ENCODE measurements around the gene AKIRIN2. TPM values are rescaled to one million over a fixed set of nuclear protein-coding genes. Genes with fewer than 3 reads are reported as not detected.
"Not testable (repeated sequence)": the region's sequence is repeated elsewhere in the genome, so short reads cannot be mapped to it uniquely, and the experiment has no call there.

The AKIRIN2 gene
- total RNA-seq, 2 experiments from 2014 or later = 57.3 to 64.4 TPM

GRCh38 chr6:87710090-87710489 lies 8.1 kb upstream of the AKIRIN2 start:
- Mint-ChIP-seq H3K27ac (no peak overlapping the region), H3K4me1 (peaks cover 46% of the 10 kb centered on the region), H3K36me3 (no peaks in the 10 kb centered on the region), H3K27me3 (no peaks in the 10 kb centered on the region), H3K9me3 (ENCODE audit: low read depth) (no peaks in the 10 kb centered on the region), H3K4me3 (no peak overlapping the region)
- peak; percentile 11 for ATAC-seq
- CTCF ChIA-PET = interaction anchor here (1.7 kb wide), 1 partner anchor 32 kb away, joined by 3 read pairs; no protein-coding TSS in a partner anchor
- DNase-seq = peak; percentile 61

GRCh38 chr6:87708581-87709427 lies 6.8 kb upstream of the AKIRIN2 start:
- H3K9me3 Mint-ChIP-seq (ENCODE audit: low read depth); CTCF ChIA-PET; H3K27ac Mint-ChIP-seq; DNase-seq; ATAC-seq; H3K4me3 Mint-ChIP-seq; H3K36me3 Mint-ChIP-seq; H3K27me3 Mint-ChIP-seq: not testable (repeated sequence)
- peaks cover 46% of the 10 kb centered on the region for H3K4me1 Mint-ChIP-seq

GRCh38 chr6:87706187-87706966 lies 4.3 kb upstream of the AKIRIN2 start:
- Mint-ChIP-seq H3K4me3 (no peak overlapping the region), H3K4me1 (peaks cover 49% of the 10 kb centered on the region), H3K36me3 (no peaks in the 10 kb centered on the region), H3K27ac (peak overlapping the region; percentile 97), H3K27me3 (no peaks in the 10 kb centered on the region), H3K9me3 (ENCODE audit: low read depth) (no peaks in the 10 kb centered on the region)
- no peak for DNase-seq
- CTCF ChIA-PET = interaction anchor here (1.2 to 3.0 kb wide), 5 partner anchors 8 to 126 kb away, joined by 3 to 27 read pairs (median 8); no protein-coding TSS in a partner anchor
- no peak for ATAC-seq

- no peaks in the 10 kb centered on the region for H3K9me3 Mint-ChIP-seq (ENCODE audit: low read depth)
- peak overlapping the region; percentile 33 for H3K4me3 Mint-ChIP-seq
- CTCF ChIA-PET = interaction anchor here (1.2 to 3.0 kb wide), 5 partner anchors 9 to 127 kb away, joined by 3 to 27 read pairs (median 8); no protein-coding TSS in a partner anchor
- peaks cover 44% of the 10 kb centered on the region for H3K4me1 Mint-ChIP-seq
- DNase-seq (peak; percentile 90), ATAC-seq (peak; percentile 53)
- peak overlapping the region; percentile 97 for H3K27ac Mint-ChIP-seq
- peaks cover 10% of the 10 kb centered on the region for H3K36me3 Mint-ChIP-seq
- no peaks in the 10 kb centered on the region for H3K27me3 Mint-ChIP-seq
These were observed 3.1 kb upstream of the AKIRIN2 start for GRCh38 chr6:87705070-87705691.

GRCh38 chr6:87703039-87703438 lies 1.0 kb upstream of the AKIRIN2 start:
- CTCF ChIA-PET = interaction anchor here (1.0 to 1.5 kb wide), 4 partner anchors 11 to 54 kb away, joined by 3 to 8 read pairs (median 4); no protein-coding TSS in a partner anchor
- Mint-ChIP-seq H3K27ac (peak overlapping the region; percentile 94), H3K36me3 (peaks cover 22% of the 10 kb centered on the region), H3K4me1 (peaks cover 49% of the 10 kb centered on the region), H3K4me3 (peak overlapping the region; percentile 95)
- H3K9me3 Mint-ChIP-seq (ENCODE audit: low read depth); H3K27me3 Mint-ChIP-seq; ATAC-seq; DNase-seq: not testable (repeated sequence)

GRCh38 chr6:87702589-87702945 lies 534 bp upstream of the AKIRIN2 start:
- Mint-ChIP-seq H3K36me3 (peaks cover 25% of the 10 kb centered on the region), H3K4me1 (peaks cover 52% of the 10 kb centered on the region), H3K27ac (peak overlapping the region; percentile 94)

GRCh38 chr6:87701344-87701675 lies 723 bp downstream of the AKIRIN2 start:
- Mint-ChIP-seq H3K9me3 (ENCODE audit: low read depth) (no peaks in the 10 kb centered on the region), H3K4me1 (peaks cover 50% of the 10 kb centered on the region), H3K36me3 (peaks cover 29% of the 10 kb centered on the region), H3K27me3 (no peaks in the 10 kb centered on the region), H3K4me3 (peak overlapping the region; percentile 95), H3K27ac (peak overlapping the region; percentile 94)
- peak; percentile 58 for DNase-seq
- CTCF ChIA-PET = interaction anchor here (1.0 to 1.5 kb wide), 3 partner anchors 13 to 131 kb away, joined by 3 to 8 read pairs (median 4); no protein-coding TSS in a partner anchor
- ATAC-seq = peak; percentile 0

More at GRCh38 chr6:87702589-87702945, 534 bp upstream of the AKIRIN2 start:
- Mint-ChIP-seq H3K9me3 (ENCODE audit: low read depth) (no peaks in the 10 kb centered on the region), H3K27me3 (no peaks in the 10 kb centered on the region), H3K4me3 (peak overlapping the region; percentile 95)
- no peak for ATAC-seq
- CTCF ChIA-PET = interaction anchor here (0.6 to 1.5 kb wide), 6 partner anchors 11 to 129 kb away, joined by 3 to 8 read pairs (median 4); no protein-coding TSS in a partner anchor
- DNase-seq = no peak

GRCh38 chr6:87700397-87701343 lies 1.4 kb downstream of the AKIRIN2 start:
- peak; percentile 67 for DNase-seq
- no peak for ATAC-seq
- Mint-ChIP-seq H3K27ac (peak overlapping the region; percentile 94), H3K4me1 (peaks cover 51% of the 10 kb centered on the region), H3K36me3 (peaks cover 33% of the 10 kb centered on the region), H3K4me3 (peak overlapping the region; percentile 95), H3K27me3 (no peaks in the 10 kb centered on the region), H3K9me3 (ENCODE audit: low read depth) (no peaks in the 10 kb centered on the region)
- CTCF ChIA-PET = interaction anchor here (0.8 to 1.5 kb wide), 8 partner anchors 12 to 546 kb away, joined by 3 read pairs; no protein-coding TSS in a partner anchor

GRCh38 chr6:87699576-87699975 lies 2.5 kb downstream of the AKIRIN2 start:
- ATAC-seq (no peak), DNase-seq (no peak)
- Mint-ChIP-seq H3K9me3 (ENCODE audit: low read depth) (no peaks in the 10 kb centered on the region), H3K4me3 (peak overlapping the region; percentile 95), H3K36me3 (peaks cover 33% of the 10 kb centered on the region), H3K27me3 (no peaks in the 10 kb centered on the region), H3K4me1 (peaks cover 47% of the 10 kb centered on the region), H3K27ac (peak overlapping the region; percentile 94)
- CTCF ChIA-PET = interaction anchor here (0.6 to 1.5 kb wide), 11 partner anchors 10 to 545 kb away, joined by 3 to 5 read pairs (median 3); no protein-coding TSS in a partner anchor

- H3K27ac Mint-ChIP-seq = peak overlapping the region; percentile 94
- H3K9me3 Mint-ChIP-seq (ENCODE audit: low read depth) = no peaks in the 10 kb centered on the region
- DNase-seq (no peak), ATAC-seq (no peak)
- peaks cover 51% of the 10 kb centered on the region for H3K4me1 Mint-ChIP-seq
- H3K4me3 Mint-ChIP-seq = peak overlapping the region; percentile 95
- H3K27me3 Mint-ChIP-seq = no peaks in the 10 kb centered on the region
- CTCF ChIA-PET = interaction anchor here (0.6 to 1.5 kb wide), 5 partner anchors 11 to 72 kb away, joined by 3 to 5 read pairs (median 3); no protein-coding TSS in a partner anchor
- H3K36me3 Mint-ChIP-seq = peaks cover 36% of the 10 kb centered on the region
These were observed 3.5 kb downstream of the AKIRIN2 start for GRCh38 chr6:87698547-87699006.

- DNase-seq (no peak), ATAC-seq (no peak)
- no peaks in the 10 kb centered on the region for H3K27me3 Mint-ChIP-seq
- H3K9me3 Mint-ChIP-seq (ENCODE audit: low read depth) = no peaks in the 10 kb centered on the region
- CTCF ChIA-PET = interaction anchor here (0.6 to 1.5 kb wide), 5 partner anchors 10 to 72 kb away, joined by 3 read pairs; no protein-coding TSS in a partner anchor
- peak overlapping the region; percentile 95 for H3K4me3 Mint-ChIP-seq
- peak overlapping the region; percentile 94 for H3K27ac Mint-ChIP-seq
- peaks cover 51% of the 10 kb centered on the region for H3K4me1 Mint-ChIP-seq
- H3K36me3 Mint-ChIP-seq = peaks cover 41% of the 10 kb centered on the region
These were observed 4.2 kb downstream of the AKIRIN2 start for GRCh38 chr6:87697581-87698546.
